ENCODE measurements around the gene FAM107B.

The FAM107B gene

DNA sequence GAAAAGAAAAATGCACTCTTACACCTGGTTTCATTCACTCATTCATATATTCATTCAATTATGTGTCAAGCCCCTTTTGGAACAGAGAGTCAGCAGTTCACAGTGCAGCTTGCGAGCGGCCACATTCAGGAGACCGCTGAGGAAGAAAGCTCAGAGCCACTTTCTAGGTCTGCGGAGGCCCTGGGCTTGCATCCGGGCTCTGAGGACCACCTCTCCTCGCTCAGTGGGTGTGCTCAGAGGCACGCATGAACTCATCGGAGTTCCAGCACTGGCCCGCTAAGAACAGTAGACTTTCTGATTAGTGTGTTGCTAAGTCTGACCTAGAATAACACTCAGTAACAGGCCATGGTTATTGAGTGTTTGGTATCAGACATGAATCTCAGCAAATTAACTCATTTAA is 1.8 kb upstream of the FAM107B start:
- no peak for DNase-seq (ENCODE audit: low spot score)

DNA sequence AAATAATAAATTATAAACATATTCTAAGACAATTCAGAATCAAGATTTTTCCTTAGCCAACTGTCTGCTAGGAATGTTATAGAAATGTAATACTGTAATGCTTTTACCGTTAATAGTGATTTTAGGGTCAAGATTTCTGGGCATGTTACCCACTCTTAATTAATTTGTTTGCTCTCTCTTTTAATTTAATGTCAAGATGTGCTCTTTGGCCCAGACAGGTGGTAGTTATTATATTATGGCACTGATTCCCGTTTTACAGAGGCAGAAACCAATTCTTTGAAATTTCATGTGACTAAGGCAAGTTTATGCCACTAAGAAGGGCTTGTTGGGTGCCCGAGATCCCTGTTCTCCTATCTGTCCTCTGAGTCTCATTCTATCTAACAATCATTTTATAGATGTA is 959 bp upstream of the FAM107B start:
- no peak for DNase-seq (ENCODE audit: low spot score)

DNA sequence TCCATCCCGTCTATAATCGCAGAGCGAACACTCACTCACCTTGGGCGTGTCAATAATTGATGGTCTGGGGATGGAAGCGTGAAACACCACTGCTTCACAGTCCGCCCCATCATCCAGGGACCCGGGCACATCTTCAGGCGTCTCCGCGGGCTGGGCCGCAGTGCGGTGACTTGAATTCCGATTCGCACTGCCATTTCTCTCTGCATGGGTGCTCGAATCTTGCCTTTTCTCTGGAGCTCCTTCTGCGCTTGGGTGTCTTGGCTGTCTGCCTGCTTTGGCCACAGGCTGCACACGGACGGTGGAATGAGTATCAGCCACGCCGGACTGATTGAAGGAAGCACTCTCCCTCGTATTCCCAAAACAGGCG is 500 bp downstream of the FAM107B start:
- no peak for DNase-seq (ENCODE audit: low spot score)

DNA sequence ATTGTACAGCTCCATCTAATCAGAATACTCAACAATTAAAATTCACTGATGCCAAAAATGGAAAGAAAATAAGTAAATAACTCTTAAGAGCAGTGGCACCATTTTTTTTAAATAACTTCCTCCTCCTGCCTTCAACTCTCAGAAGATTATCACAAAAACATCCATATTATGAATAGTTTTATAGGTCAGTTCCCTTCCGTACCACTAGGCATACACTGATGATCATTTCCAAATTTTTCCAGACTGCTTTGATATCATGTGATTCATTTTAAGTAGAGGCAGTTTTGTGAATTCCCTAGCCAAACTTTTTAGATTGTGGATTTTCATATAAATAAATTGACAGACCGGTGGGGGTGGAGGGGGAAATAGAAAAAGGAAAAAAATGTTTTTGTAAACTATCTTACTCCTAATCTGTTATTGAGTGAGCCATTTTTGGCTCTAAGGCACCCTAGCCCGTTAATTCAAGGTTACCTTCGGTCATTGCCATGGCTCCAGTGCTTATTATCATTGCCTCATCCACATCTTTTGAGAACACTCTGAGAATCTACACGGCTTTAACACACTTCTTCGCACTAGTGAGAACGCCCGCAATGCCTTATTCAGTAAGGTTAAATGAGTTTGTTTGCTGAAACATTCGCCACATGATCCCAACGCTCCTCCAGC is 1.0 kb downstream of the FAM107B start:
- DNase-seq (ENCODE audit: low spot score), result no peak

DNA sequence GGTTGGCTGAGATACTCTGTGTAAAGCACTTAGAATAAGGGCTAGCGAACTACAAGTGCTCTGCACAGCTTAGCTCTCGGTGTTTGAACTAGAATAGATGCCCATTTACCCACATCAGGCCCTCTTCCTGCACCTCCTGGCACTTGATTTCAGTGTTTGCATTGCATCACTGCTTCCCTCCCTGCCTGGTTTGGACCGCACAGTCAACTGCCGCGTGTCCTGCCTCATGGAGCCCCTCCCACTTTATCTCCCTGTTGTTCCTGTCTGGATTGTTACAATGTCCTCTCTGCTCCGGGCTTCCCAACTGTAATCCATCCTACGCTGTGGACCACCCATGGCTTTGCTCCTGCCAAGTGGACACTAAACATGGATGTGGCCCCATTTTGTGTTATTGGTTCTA is 2.3 kb downstream of the FAM107B start:
- DNase-seq (ENCODE audit: low spot score), result no peak

DNA sequence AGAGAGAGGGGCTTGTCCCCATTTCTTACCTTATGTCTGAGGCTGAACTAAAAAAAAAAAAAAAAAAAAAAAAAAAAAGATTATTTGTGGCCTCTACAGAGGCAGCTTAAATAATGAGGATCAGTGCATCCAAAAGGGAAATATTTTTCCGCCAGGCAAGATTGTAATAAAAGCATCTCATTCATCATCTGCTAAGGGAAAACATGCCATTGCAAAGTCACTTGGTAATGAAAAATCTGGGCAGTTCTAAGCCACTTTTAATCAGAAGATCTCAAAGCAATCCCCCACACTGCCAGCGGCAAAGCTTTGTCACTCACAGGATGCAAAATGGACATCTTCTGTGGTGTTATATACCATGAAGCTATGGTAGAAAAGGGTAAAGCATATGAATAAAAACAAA is 3.8 kb downstream of the FAM107B start:
- DNase-seq (ENCODE audit: low spot score), result no peak

DNA sequence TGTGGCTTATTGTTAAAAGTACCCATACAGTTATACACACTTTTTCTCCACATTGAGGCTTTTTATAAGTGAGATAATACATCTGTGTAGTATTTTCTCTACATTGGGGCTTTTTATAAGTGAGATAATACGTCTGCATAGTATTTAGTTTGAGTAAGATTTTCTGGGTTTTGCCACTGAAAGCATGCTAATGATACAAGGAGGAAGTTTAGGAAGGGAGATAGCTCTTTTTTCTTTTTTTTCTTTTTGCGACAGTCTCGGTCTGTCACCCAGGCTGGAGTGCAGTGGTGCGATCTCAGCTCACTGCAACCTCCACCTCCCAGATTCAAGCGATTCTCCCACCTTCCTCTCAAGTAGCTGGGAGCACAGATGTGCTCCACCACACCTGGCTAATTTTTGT is 13.3 kb downstream of the FAM107B start:
- no peak for DNase-seq (ENCODE audit: low spot score)

DNA sequence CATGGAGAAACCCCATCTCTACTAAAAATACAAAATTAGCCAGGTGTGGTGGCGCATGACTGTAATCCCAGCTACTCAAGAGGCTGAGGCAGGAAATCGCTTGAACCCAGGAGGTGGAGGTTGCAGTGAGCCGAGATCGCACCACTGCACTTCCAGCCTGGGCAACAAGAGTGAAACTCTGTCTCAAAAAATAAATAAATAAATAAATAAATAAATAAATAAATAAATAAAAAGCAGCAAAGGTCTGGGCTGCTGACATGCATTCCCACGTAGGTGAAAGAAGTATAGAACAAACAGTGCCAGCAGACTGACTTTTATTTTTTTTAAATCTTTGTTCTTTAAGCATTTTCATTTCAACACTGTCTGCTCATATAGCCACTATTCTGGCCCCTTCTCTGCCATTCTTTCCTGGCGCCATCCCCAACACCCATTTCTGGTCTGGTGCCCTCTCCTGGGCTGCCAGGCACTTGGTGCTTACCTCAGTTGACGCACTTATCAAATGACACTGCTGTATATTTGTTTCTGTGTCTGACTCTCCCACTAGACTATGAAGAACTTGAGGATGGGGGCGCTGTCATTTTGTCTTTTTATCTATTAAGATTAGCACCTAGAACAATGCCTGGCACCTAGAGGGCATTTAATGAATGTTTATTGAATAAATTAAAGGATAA is 15.6 kb downstream of the FAM107B start:
- DNase-seq (ENCODE audit: low spot score), result no peak

DNA sequence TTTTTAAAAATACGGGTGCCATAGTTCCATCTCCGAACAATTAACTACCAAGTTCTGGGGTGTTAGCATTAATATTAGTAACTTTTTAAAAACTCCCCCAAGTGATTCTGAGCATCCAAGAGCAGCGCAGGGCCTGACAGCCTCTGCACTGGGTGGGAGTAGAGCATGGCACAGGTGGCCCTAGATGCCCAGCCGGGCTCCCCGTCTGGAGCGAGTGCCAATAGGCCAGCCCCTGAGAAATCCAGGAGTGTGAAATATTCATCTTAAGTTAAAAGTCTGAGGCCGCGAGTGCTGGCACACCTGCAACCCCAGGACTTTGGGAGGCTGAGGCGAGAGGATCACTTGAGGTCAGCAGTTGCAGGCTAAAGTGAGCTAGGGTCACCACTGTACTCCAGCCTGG is 16.2 kb downstream of the FAM107B start:
- no peak for DNase-seq (ENCODE audit: low spot score)

DNA sequence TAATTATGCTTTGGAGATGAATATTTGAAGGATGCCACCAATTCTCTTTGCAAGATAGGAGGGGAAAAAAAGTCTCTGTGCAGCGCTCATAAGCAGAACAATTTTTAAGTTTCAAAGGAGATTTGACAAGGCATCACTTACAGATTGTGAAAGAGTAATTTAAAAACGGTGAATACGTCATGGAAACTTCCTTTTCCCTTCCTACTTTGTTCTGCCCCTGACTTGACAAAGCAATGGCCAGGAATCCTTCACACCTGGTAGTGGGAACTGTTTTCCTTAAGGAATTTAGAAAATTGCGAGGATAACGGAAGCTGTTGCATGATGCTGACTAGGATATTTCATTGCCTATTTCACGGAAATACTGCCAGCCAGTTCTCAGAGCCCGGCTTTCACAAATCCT is 16.7 kb downstream of the FAM107B start:
- no peak for DNase-seq (ENCODE audit: low spot score)

DNA sequence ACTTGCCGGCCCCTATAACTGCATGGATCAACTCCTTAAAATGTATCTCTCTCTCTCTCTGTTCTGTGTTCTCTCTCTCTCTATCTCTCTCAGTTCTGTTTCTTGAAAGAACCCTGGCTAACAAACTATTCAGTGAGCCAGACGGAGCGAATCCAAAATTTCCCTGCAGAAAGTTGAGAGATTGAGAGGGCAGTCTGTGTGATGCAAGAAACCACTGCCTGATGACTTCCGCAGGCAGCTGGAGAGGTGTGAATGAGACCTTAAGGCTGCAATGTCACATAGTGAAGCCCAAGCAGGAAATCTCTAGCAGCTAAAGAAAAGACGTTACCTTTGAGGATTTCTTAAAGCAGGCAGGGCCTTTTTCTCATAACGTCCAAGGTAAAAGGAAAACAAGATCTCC is 17.3 kb downstream of the FAM107B start:
- DNase-seq (ENCODE audit: low spot score), result no peak

DNA sequence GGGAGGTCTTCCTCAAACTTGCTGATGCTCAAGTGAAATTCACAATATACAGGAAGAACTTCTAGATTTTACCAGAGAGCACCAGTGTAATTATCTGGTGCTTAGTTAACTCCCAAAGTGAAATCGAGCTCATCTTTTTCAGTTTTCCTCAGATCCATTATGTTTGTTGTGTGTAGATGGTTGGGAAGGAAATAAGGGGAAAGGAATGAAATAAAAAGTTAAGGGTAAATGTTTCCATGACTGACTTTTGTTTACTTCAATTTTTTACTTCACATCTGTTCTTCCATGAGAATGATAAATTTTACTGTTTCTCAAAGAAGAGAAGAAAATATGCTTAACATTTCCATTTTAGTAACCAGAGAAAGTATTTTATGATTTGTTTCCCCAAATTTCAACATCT is 21.3 kb downstream of the FAM107B start:
- no peak for DNase-seq (ENCODE audit: low spot score)

DNA sequence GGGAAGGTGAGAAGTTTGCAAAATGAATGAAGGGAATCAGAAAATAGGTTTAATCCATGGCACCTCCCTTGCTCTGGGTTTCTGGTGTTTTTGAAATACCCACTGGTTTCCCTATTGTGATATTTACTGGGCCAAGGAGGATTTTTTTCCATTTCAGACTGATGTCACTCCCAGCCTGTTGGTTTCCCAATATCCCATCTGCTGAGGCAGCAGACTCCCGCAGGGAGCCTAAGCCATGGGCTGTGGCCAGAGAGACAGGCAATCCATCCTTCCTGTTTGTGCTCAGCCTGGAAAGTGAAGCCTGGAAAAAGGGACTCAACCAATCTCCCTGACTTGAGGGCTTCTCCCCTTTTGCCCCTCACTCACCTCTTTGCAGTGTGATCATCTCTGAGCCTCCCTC is 22.8 kb downstream of the FAM107B start:
- DNase-seq (ENCODE audit: low spot score), result no peak

DNA sequence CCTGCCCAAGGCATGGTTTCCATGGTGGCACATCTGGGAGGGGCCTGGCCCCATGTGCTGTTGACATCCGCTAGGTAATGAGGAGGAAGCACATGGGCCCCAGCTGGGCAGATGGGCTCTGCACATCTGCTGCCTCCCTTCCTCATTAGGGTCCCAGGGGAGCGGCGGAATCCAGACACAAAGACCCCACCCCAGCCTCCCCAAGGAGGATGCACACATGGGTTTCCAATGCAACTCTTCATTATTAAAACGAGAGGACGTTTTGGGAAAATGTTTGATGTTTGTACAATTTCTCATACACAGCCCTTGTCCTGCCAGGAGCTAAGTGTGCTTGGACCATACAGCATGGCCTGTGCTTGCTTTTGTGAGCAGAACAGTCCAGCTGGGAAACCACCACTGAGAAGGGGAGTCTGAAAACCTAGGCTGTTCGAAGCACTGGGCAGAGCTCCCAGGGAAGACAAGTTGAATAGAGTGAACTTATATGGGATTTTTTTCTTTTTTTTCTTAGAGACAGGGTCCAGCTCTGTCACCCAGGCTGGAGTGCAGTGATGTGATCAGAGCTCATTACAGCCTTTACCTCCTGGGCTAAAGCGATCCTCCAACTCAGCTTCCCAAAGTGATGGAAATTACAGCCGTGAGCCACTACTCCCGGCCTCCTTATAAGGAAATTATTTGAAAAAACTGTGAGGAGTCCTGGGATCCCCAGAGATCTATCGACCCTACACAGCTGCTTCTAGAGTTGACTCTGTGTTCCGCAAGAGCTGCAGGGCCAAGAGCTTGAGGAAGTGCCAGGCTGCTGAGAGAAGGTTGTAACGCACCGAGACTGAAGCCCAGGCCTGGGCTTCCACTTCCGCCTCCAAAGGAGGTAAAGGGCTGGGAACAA is 23.4 kb downstream of the FAM107B start:
- no peak for DNase-seq (ENCODE audit: low spot score)

DNA sequence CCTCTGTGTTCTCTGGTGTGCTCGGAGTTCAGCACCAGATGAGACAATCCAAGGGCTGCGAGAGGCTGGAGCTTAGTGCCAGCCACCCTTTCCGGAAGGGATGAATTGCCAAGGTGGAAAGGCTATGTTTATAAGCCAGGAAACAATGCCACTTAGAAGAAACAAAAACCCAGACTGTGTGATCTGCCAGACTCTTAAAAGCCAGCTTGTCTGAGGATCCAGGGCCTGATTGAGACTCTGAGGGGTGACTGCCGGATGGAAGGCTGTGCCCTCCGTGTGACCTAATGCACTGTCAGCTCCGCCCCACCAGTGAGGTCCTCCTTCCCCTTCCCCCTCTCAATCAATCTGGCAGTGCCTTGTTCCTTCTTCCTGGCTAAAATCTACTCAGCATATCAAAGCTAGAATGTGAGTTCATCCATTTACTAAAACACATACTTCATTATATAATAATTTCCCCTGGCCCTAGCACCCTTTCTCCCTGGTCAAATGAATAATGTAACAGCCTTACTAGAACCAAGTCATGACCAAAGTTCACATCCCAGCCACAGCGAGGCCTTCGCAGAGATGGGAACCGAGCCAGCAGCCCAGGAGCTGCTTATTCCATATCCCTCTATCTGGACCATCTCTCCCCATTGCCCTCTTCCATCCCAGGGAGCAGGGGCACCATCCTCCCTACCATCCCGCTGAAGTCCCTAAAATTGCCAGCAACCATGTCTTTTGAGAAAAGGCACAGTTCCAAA is 25.5 kb downstream of the FAM107B start:
- peak; percentile 18 for DNase-seq (ENCODE audit: low spot score)

DNA sequence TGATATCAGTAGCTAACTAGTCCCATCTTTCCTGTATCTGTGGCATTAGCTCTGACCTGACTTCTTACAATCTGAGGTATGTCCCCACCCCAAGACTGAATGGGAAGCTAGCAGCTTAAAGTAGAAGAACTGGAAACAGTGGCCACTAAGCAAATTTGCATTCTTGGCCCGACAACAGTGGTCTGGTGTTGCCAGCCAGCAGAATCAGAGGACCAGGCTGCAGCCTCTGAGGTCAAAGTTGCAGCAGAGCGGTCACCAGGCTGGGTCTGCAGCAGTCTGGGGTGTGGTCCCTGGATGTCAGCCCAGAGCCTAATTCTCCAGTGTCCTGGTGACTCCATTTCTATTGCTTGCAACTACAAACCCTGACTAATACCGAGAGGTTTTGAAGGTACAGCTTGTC is 26.3 kb downstream of the FAM107B start:
- no peak for DNase-seq (ENCODE audit: low spot score)

DNA sequence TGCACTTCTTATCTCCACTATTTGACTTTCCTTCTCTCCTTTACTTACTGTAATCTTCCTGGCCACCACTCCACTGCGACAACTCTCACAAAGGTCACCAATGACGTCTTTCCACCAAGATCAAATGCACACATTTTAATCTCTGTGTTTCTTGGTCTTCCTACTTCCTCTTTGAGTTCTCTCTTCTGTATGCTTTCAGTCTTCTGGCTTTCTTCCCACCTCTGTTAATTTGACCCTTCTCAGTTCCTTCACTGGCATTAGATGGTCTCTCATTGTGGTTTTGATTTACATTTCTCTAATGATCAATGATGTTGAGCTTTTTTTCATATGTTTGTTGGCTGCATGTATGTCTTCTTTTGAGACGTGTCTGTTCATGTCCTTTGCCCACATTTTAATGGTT is 31.9 kb downstream of the FAM107B start:
- no peak for DNase-seq (ENCODE audit: low spot score)

DNA sequence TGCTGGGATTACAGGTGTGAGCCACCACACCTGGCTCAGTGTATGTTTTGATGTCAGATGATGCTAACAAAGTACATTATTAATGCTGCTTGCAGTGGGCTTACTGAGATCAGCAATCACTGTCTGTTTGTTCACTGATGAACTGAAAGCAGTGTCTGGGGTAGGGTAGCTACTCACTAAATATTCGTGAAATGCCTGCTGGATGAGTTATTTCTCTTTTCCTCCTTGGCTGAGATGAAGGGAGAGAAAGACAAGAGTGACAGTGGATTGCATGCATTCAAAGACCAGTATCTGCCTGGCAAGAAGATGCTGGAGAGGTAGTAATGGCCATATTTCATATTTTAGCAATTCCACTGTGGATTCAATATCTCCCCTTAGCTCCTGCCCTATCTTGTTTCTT is 32.3 kb downstream of the FAM107B start:
- no peak for DNase-seq (ENCODE audit: low spot score)

DNA sequence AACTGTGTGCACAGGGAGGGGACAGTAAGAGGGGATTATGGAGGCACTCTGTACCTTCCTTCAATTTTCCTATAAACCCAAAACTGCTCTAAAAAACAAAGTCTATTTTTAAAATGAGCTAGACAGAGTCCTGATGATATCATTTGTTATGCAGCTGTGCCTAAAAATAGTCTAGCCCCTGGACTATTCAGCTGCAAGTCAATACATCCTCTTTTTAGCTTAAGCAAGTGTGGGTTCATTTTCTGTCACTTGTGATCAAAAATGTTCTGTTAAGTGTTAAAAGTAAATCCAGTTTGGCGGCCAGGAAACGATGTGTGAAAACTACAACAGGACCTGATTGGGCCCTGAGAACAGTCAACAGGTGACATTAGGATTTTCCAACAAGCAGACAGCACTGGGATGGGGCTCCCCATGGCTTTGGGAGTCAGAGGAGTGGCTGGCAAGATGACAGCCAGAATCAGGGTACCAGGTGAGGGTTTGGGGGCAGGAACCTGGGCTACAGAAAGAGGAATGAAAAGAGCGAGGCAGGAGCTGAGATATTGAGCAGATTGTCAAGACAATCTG is 33.9 kb downstream of the FAM107B start:
- DNase-seq (ENCODE audit: low spot score), result no peak

DNA sequence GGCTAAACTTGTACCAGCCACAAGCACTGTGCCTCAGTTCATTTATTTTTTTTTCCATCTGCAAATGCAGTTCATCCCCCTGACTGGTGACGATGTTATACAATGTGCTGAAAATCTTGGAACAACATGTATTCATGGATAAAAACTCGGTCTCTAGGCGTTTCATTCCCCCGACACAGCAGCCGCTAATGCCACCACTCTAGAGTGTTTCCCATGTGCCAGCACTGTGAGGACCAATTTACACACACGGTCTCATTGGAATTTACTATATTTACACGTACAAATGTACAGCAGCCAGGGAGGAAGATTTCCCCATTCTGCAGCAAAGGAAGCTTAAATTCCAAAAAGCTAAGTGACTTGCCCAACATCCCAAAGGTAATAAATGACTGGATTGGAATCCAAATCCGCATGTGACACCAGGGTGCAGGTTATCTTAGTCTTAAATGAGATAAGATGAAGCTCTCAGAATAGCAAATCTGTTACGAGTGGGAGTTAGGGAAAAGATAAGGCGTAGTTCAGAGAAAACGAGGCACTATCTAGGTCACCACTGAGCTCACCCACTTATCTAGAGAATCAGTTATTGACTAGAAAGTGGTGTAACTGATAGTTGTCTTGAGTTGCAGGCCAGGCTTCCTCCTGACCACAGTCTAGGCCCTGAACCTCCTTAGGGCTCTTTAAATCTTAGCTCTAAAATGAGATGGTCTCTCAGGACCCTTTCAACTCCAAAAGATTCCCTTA is 36.7 kb downstream of the FAM107B start:
- no peak for DNase-seq (ENCODE audit: low spot score)

DNA sequence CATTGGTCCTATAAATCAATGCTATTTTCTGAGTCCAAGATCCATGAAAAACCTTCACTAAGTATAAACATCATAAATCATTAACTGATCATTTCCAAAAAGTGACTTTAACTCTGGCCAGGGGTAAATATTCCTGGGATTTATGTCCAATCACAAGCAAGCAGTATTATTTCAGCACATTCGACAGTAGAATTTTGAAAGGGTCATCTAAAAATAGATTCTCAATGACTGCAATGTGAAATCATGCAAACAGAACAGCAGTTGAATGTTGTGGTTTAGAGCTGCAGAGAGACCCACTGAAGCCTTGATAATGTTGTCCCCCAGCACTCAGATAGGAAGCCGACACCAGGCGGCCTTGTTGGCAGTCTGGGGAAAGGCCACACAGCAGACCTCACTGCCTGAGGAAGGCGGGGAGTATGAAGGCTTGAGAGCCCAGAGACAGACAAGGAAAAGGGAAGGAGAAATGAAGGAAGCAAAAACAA is 38.1 kb downstream of the FAM107B start:
- peak; percentile 19 for DNase-seq (ENCODE audit: low spot score)

Data from HuH-7 (cell line).